H1 (cell line): ENCODE measurements around the gene SHTN1. TPM values are rescaled to one million over a fixed set of nuclear protein-coding genes. Genes with fewer than 3 reads are reported as not detected.

Source experiments
- KDM1A ChIP-seq: fragments of 200-600, 300-600 bp; sonication (generic); IDR thresholded peaks from 2 replicates; pipeline ENCODE4 v1.7.1; 2016; ENCODE audit warnings: mild to moderate bottlenecking, low read length, borderline replicate concordance
- NANOG ChIP-seq: IDR thresholded peaks from 2 replicates; pipeline ENCODE4 v1.6.1; 2011; ENCODE audit warnings: low read length, low read depth, mild to moderate bottlenecking, inconsistent platforms; ENCODE audit not compliant: insufficient read depth, poor library complexity, severe bottlenecking
- RNF2 ChIP-seq: fragments of 200-900, 300-1000 bp; sonication (generic); IDR thresholded peaks from 2 replicates; pipeline ENCODE4 v1.7.1; 2016; ENCODE audit warnings: borderline replicate concordance, low read depth, mild to moderate bottlenecking, antibody characterized with exemption, low read length; ENCODE audit not compliant: poor library complexity, severe bottlenecking; ENCODE audit errors: missing control alignments
- SP2 ChIP-seq: IDR thresholded peaks from 2 replicates; pipeline ENCODE4 v1.6.1; 2012; ENCODE audit warnings: mild to moderate bottlenecking, low read length, inconsistent platforms
- SUZ12 ChIP-seq: fragments of 200-600 bp; sonication (generic); IDR thresholded peaks from 2 replicates; pipeline ENCODE4 v1.6.1; 2012; ENCODE audit warnings: mild to moderate bottlenecking, inconsistent platforms, low read length, moderate library complexity, mixed read lengths
- polyA plus RNA-seq, 7 experiments: library from polyadenylated mRNA; depleted of rRNA in 3 of 7; stranded (reverse) in 5 of 7; unstranded in 2 of 7; fragments of >200 nt in 5 of 7; fragments of 200-250 nt in 2 of 7; gene quantifications; 1 replicate in 5 of 7; 2 replicates in 1 of 7; 4 replicates in 1 of 7; pipeline versions ENCODE4 v1.2.1 to v1.2.3, GENCODE V29; 2011 to 2013; ENCODE audit warnings: missing spikeins in 2 of 7, mixed read lengths in 2 of 7
- total RNA-seq: library from RNA; stranded (reverse); fragmentation: NEBNext Ultra II Directional; extraction: Animal tissue kit (Norgen Biotek cat#: 25700); gene quantifications from 2 replicates; pipeline ENCODE4 v1.2.1, GENCODE V29; 2021
- TF ChIP-seq, protein P1 (sequence below): fragments of 300-600 bp; sonication (generic); IDR thresholded peaks from 2 replicates; pipeline ENCODE4 v1.7.1; 2012; ENCODE audit warnings: low read length, moderate library complexity, mild to moderate bottlenecking, inconsistent platforms; ENCODE audit not compliant: insufficient replicate concordance

SHTN1 gene
- total and polyA plus RNA-seq, 2 of the 8 experiments (the other 6 are each of a cell fraction or from before 2014, with no cell fraction given): 3.3 to 12.7 TPM

DNA sequence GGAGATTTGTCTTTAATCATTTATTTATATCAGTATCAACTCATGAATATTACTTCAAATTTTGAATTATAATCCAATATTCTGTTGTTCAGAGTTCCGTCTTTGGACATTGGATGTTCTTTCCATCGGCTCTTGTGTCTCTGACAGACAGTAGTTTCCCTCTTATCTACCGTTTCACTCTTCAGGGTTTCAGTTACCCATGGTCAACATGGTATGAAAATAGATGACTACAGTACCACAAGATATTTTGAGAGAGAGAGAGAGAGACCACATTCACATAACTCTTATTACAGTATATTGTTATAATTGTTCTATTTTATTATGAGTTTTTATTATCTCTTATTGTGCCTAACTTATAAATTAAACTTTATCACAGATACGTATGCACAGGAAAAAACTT lies 6.8 kb downstream of the SHTN1 start (continued):
- TF ChIP-seq, protein P1, sequence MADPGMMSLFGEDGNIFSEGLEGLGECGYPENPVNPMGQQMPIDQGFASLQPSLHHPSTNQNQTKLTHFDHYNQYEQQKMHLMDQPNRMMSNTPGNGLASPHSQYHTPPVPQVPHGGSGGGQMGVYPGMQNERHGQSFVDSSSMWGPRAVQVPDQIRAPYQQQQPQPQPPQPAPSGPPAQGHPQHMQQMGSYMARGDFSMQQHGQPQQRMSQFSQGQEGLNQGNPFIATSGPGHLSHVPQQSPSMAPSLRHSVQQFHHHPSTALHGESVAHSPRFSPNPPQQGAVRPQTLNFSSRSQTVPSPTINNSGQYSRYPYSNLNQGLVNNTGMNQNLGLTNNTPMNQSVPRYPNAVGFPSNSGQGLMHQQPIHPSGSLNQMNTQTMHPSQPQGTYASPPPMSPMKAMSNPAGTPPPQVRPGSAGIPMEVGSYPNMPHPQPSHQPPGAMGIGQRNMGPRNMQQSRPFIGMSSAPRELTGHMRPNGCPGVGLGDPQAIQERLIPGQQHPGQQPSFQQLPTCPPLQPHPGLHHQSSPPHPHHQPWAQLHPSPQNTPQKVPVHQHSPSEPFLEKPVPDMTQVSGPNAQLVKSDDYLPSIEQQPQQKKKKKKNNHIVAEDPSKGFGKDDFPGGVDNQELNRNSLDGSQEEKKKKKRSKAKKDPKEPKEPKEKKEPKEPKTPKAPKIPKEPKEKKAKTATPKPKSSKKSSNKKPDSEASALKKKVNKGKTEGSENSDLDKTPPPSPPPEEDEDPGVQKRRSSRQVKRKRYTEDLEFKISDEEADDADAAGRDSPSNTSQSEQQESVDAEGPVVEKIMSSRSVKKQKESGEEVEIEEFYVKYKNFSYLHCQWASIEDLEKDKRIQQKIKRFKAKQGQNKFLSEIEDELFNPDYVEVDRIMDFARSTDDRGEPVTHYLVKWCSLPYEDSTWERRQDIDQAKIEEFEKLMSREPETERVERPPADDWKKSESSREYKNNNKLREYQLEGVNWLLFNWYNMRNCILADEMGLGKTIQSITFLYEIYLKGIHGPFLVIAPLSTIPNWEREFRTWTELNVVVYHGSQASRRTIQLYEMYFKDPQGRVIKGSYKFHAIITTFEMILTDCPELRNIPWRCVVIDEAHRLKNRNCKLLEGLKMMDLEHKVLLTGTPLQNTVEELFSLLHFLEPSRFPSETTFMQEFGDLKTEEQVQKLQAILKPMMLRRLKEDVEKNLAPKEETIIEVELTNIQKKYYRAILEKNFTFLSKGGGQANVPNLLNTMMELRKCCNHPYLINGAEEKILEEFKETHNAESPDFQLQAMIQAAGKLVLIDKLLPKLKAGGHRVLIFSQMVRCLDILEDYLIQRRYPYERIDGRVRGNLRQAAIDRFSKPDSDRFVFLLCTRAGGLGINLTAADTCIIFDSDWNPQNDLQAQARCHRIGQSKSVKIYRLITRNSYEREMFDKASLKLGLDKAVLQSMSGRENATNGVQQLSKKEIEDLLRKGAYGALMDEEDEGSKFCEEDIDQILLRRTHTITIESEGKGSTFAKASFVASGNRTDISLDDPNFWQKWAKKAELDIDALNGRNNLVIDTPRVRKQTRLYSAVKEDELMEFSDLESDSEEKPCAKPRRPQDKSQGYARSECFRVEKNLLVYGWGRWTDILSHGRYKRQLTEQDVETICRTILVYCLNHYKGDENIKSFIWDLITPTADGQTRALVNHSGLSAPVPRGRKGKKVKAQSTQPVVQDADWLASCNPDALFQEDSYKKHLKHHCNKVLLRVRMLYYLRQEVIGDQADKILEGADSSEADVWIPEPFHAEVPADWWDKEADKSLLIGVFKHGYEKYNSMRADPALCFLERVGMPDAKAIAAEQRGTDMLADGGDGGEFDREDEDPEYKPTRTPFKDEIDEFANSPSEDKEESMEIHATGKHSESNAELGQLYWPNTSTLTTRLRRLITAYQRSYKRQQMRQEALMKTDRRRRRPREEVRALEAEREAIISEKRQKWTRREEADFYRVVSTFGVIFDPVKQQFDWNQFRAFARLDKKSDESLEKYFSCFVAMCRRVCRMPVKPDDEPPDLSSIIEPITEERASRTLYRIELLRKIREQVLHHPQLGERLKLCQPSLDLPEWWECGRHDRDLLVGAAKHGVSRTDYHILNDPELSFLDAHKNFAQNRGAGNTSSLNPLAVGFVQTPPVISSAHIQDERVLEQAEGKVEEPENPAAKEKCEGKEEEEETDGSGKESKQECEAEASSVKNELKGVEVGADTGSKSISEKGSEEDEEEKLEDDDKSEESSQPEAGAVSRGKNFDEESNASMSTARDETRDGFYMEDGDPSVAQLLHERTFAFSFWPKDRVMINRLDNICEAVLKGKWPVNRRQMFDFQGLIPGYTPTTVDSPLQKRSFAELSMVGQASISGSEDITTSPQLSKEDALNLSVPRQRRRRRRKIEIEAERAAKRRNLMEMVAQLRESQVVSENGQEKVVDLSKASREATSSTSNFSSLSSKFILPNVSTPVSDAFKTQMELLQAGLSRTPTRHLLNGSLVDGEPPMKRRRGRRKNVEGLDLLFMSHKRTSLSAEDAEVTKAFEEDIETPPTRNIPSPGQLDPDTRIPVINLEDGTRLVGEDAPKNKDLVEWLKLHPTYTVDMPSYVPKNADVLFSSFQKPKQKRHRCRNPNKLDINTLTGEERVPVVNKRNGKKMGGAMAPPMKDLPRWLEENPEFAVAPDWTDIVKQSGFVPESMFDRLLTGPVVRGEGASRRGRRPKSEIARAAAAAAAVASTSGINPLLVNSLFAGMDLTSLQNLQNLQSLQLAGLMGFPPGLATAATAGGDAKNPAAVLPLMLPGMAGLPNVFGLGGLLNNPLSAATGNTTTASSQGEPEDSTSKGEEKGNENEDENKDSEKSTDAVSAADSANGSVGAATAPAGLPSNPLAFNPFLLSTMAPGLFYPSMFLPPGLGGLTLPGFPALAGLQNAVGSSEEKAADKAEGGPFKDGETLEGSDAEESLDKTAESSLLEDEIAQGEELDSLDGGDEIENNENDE: no peak
- no peak for TF ChIP-seq KDM1A
- TF ChIP-seq NANOG: no peak
- TF ChIP-seq SP2: no peak
- TF ChIP-seq RNF2: no peak
- no peak for TF ChIP-seq SUZ12
